Coronary artery (tissue), 2 donors: ENCODE data around the gene CHDH.

Source experiments
- DNase-seq: peaks from one replicate; pipeline ENCODE4 v3.0.0-alpha.2; 2017; ENCODE audit warnings: low spot score
- H3K27ac ChIP-seq, 2 donors: fragments of 200-600 bp; sonication (generic); one replicate each; pipeline ENCODE4 v1.5.1; 2016 to 2019
- H3K4me3 ChIP-seq: fragments of 200-600 bp; sonication (generic); 2 replicates; pipeline ENCODE4 v1.5.1; 2016; ENCODE audit warnings: mild to moderate bottlenecking, moderate library complexity
- TF ChIP-seq, protein P1 (sequence below): fragments of 200-600 bp; sonication (generic); IDR thresholded peaks from one replicate; pipeline ENCODE4 v1.5.1; 2019; ENCODE audit warnings: antibody characterized with exemption

CHDH gene

DNA sequence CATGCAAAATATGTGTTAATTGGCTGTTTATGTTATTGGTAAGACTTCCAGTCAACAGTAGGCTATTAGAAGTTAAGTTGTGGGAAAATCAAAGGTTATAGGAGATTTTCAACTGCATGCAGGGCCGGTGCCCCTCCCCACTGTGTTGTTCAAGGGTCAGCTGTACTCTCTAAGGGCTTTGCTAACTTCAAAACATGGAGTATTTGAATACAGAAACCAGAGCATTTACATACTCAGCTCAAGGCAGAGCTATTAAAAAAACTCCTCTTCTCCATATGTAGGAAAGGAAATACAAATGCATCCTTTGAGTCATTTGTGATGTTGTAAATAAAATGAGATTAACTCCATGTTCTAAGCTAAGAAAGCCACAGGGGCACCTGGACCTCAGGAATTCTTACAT lies 16.9 kb upstream of the CHDH start:
- no peak for DNase-seq
- Histone ChIP-seq H3K27ac (no peak overlapping the region), H3K4me3 (no peak overlapping the region)
- TF ChIP-seq, protein P1, sequence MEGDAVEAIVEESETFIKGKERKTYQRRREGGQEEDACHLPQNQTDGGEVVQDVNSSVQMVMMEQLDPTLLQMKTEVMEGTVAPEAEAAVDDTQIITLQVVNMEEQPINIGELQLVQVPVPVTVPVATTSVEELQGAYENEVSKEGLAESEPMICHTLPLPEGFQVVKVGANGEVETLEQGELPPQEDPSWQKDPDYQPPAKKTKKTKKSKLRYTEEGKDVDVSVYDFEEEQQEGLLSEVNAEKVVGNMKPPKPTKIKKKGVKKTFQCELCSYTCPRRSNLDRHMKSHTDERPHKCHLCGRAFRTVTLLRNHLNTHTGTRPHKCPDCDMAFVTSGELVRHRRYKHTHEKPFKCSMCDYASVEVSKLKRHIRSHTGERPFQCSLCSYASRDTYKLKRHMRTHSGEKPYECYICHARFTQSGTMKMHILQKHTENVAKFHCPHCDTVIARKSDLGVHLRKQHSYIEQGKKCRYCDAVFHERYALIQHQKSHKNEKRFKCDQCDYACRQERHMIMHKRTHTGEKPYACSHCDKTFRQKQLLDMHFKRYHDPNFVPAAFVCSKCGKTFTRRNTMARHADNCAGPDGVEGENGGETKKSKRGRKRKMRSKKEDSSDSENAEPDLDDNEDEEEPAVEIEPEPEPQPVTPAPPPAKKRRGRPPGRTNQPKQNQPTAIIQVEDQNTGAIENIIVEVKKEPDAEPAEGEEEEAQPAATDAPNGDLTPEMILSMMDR: no peak

DNA sequence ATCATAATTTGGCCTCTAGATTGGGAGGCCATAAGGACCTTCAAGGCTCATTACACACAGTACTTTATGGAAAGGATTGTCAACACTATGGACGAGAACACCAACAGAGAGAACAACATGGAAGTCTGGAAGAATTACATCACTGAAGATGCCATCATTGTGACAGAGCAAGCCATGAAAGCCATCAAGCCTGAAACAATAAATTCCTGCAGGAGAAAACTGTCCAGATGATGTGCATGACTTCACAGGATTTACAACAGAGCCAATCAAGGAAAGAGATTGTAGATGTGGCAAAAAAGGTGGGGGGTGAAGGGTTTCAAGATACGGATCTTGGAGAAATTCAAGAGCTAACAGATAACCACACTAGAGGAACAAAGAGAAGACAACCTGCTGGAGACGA lies 16.0 kb upstream of the CHDH start:
- no peak overlapping the region for H3K4me3 ChIP-seq
- H3K27ac ChIP-seq: no peak overlapping the region
- TF ChIP-seq, protein P1: no peak
- DNase-seq: no peak

DNA sequence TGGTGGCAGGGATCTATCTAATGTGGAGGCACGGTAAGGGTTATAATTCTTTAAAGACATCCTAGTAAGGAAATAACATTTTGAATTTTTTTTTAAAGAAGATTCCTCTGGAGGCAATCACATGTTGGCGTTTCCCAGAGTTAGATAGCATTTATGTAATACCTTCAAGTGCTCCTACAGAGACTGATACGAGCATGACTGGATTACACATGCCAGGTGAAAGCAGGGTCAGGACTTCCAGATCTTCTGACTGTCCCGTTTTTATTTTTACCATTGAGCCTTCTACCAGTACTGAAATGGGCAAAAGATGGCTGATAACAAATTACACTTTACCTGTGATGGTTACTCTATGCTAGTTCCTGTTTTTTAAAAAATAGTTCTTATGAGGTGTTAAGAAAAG lies 14.0 kb upstream of the CHDH start:
- TF ChIP-seq, protein P1: no peak
- Histone ChIP-seq H3K4me3 (no peak overlapping the region), H3K27ac (no peak overlapping the region)
- no peak for DNase-seq

DNA sequence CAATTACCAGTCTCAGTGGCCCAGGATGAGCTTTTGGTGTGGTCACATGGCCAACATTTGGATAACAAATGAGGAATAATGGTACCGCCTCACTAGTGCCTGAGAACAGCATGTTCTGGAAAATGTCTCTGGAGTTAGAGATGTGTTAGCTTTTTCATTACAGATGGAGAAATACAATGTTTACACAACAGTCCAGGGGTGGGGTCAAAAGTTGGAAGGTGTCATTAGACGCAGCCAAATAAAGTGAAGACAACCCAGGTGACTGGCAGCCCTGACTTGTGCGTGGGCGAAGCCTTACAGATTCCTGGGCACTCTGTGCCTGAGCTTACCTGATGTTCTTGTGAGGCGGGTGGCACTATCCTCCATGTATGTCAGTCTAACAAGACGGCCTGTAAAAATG lies 13.0 kb upstream of the CHDH start:
- no peak overlapping the region for H3K4me3 ChIP-seq
- no peak for DNase-seq
- TF ChIP-seq, protein P1: no peak
- no peak overlapping the region for H3K27ac ChIP-seq

DNA sequence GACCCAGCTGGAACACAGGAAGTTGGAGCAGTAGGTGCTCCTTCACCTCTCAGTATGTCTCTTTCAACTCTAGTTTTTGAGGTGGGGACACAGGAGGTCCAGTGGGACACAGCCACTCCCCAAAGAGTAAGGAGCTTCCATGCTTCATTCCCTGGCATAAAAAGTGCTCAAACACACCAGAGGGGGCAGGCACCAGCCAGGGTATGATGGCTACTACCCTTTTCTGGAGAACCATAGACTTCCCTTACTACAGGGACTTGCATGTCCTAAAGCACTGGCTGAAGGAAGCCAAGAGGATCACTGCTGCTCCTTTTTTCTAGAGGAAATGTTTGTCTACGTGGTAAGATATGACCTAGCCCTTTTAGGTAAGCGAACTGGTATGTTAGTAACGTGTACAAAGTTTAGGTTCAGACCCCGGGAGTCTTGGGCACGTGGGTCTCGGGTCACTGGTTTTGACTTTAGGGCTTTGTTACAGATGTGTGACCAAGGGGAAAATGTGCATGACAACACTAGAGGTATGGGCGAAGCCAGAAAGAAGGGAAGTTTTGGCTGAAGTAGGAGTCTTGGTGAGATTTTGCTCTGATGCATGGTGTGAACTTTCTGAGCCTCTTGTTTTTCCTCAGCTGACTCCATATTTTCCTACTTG lies 12.0 kb upstream of the CHDH start:
- TF ChIP-seq, protein P1: no peak
- Histone ChIP-seq H3K4me3 (no peak overlapping the region), H3K27ac (no peak overlapping the region)
- no peak for DNase-seq

DNA sequence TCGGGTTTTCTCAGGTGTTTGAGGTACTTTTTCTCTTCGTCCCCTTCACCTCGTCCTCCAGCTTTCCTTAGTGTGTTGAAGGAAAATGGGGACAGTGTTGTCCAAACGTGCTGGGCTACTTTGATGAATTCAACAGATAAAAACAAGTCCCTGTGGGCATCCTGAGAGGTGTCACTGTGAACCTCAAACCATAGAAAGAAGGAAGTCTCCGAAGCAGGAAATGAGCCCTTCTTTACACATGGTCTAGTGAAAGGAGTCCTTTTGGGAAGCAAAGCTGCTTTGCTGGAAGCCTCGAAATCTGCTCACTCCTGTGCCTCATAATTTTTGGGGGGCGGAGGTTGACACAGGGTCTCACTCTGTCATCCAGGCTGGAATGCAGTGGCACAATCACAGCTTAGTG lies 10.7 kb upstream of the CHDH start:
- Histone ChIP-seq H3K27ac (no peak overlapping the region), H3K4me3 (no peak overlapping the region)
- TF ChIP-seq, protein P1: no peak
- DNase-seq: no peak

DNA sequence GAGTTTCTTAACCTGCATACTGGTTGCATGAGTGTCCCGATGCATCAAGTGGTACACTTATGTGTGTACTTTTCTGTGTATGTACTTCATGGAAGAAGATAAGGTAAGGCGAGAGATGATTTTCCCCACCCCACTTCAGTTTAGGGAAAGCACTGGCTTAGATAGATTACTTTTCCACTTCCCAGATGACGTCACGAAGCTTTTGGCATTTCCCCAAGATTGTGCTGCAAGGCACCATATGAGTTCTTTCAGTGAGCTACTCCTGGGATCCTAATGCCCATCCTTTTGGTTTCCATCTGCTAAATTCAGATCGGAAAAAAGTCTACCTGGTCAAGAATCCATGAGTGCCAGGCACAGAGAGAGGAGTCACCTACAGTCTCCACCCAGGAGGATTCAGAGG lies 4.7 kb upstream of the CHDH start:
- TF ChIP-seq, protein P1: no peak
- no peak overlapping the region for H3K27ac ChIP-seq
- no peak overlapping the region for H3K4me3 ChIP-seq
- no peak for DNase-seq
